ENCODE results near the gene DUSP8.

- TF ChIP-seq, protein P1, sequence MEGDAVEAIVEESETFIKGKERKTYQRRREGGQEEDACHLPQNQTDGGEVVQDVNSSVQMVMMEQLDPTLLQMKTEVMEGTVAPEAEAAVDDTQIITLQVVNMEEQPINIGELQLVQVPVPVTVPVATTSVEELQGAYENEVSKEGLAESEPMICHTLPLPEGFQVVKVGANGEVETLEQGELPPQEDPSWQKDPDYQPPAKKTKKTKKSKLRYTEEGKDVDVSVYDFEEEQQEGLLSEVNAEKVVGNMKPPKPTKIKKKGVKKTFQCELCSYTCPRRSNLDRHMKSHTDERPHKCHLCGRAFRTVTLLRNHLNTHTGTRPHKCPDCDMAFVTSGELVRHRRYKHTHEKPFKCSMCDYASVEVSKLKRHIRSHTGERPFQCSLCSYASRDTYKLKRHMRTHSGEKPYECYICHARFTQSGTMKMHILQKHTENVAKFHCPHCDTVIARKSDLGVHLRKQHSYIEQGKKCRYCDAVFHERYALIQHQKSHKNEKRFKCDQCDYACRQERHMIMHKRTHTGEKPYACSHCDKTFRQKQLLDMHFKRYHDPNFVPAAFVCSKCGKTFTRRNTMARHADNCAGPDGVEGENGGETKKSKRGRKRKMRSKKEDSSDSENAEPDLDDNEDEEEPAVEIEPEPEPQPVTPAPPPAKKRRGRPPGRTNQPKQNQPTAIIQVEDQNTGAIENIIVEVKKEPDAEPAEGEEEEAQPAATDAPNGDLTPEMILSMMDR (IDR thresholded peaks at IDR 0.05; ENCODE audit: insufficient read depth, low read length), result no peak
- TF ChIP-seq REST (IDR thresholded peaks at IDR 0.05; ENCODE audit: insufficient replicate concordance, low read depth) (no peak), GABPA (IDR thresholded peaks at IDR 0.05; ENCODE audit: low read depth) (no peak)
Measured at GRCh38 chr11:1559111-1559951, 12.7 kb downstream of the DUSP8 start.
